Endodermal cell (in vitro differentiated cells): Measurements from ENCODE around the gene SPATA2. TPM values are rescaled to one million over a fixed set of nuclear protein-coding genes. Genes with fewer than 3 reads are reported as not detected.

Experiments used
- DNase-seq: peaks from one replicate; pipeline ENCODE4 v3.0.0-alpha.2; 2017
- H3K27ac ChIP-seq: 2 replicates; pipeline ENCODE4 v1.5.1; 2013; ENCODE audit warnings: mild to moderate bottlenecking, low read depth, low read length, moderate library complexity
- H3K27me3 ChIP-seq: 2 replicates; pipeline ENCODE4 v1.6.1; 2013; ENCODE audit warnings: mild to moderate bottlenecking, low read length, moderate library complexity; ENCODE audit not compliant: insufficient read depth, control insufficient read depth, poor library complexity, severe bottlenecking
- H3K36me3 ChIP-seq: 2 replicates; pipeline ENCODE4 v1.7.0; 2013; ENCODE audit warnings: mild to moderate bottlenecking, low read length, moderate library complexity; ENCODE audit not compliant: control insufficient read depth, insufficient read depth
- H3K4me1 ChIP-seq: one replicate; pipeline ENCODE4 v1.7.0; 2013; ENCODE audit warnings: low read length; ENCODE audit not compliant: control insufficient read depth, insufficient read depth
- H3K4me3 ChIP-seq: 2 replicates; pipeline ENCODE4 v1.5.1; 2013; ENCODE audit warnings: mild to moderate bottlenecking, low read length, moderate library complexity
- H3K9ac ChIP-seq: 2 replicates; pipeline ENCODE4 v1.6.1; 2013; ENCODE audit warnings: mild to moderate bottlenecking, low read length, moderate library complexity; ENCODE audit not compliant: poor library complexity, severe bottlenecking; ENCODE audit errors: extremely low read depth
- H3K9me3 ChIP-seq: 2 replicates; pipeline ENCODE4 v1.6.1; 2013; ENCODE audit warnings: mild to moderate bottlenecking, low read length, moderate library complexity; ENCODE audit not compliant: control insufficient read depth
- H3K27ac Mint-ChIP-seq: 2 replicates; pipeline ENCODE4 v1.8.0; 2020; ENCODE audit warnings: mixed read lengths
- H3K27me3 Mint-ChIP-seq: 2 replicates; pipeline ENCODE4 v1.8.0; 2021; ENCODE audit warnings: mild to moderate bottlenecking, mixed read lengths; ENCODE audit not compliant: insufficient read depth
- H3K36me3 Mint-ChIP-seq: 2 replicates; pipeline ENCODE4 v1.8.0; 2020; ENCODE audit warnings: low read depth, mixed read lengths
- H3K4me1 Mint-ChIP-seq: 2 replicates; pipeline ENCODE4 v1.8.0; 2020; ENCODE audit warnings: mixed read lengths
- H3K4me3 Mint-ChIP-seq: 2 replicates; pipeline ENCODE4 v1.8.0; 2020; ENCODE audit warnings: mild to moderate bottlenecking, moderate library complexity, mixed read lengths
- H3K9me3 Mint-ChIP-seq: 2 replicates; pipeline ENCODE4 v1.8.0; 2020; ENCODE audit warnings: mild to moderate bottlenecking, mixed read lengths
- CTCF ChIP-seq: fragments of 200-600 bp; sonication (generic); conservative IDR thresholded peaks from 2 replicates; pipeline ENCODE4 v1.5.0; 2021; ENCODE audit warnings: antibody characterized with exemption, mild to moderate bottlenecking
- WGBS, 2 experiments: methylation state at CpG; one replicate each; pipeline versions ENCODE4 v1.1.5 to v1.1.7; 2013; ENCODE audit warnings: missing lambda C conversion rate in 2 of 2, mixed read lengths in 1 of 2; ENCODE audit not compliant: insufficient coverage in 1 of 2, insufficient read length in 1 of 2; 5-methylcytosine and 5-hydroxymethylcytosine counted together
- total RNA-seq, 2 donors: library from RNA; stranded (reverse); fragmentation: NEBNext Ultra II Directional in 1 of 2; extraction: Animal tissue kit (Norgen Biotek cat#: 25700) in 1 of 2; gene quantifications; 2 replicates in 1 of 2; 3 replicates in 1 of 2; pipeline ENCODE4 v1.2.1, GENCODE V29; 2021

Gene SPATA2
- total RNA-seq, 2 donors from 2014 or later, result 8.6 to 10.4 TPM

- H3K27me3 ChIP-seq, result no peaks in the 10 kb centered on the region
- H3K27ac ChIP-seq, result no peak overlapping the region
- H3K36me3 Mint-ChIP-seq, result peaks cover under 1% of the 10 kb centered on the region
- 94% methylated on average over 10 to 16 of the region's 16 CpGs for WGBS, 2 experiments
- peaks cover 2% of the 10 kb centered on the region for H3K9me3 Mint-ChIP-seq
- peak overlapping the region; percentile 97 for H3K9ac ChIP-seq
- H3K36me3 ChIP-seq, result peaks cover 16% of the 10 kb centered on the region
- peak overlapping the region; percentile 92 for H3K27ac Mint-ChIP-seq
- no peaks in the 10 kb centered on the region for H3K9me3 ChIP-seq
- peaks cover 6% of the 10 kb centered on the region for H3K4me1 ChIP-seq
- no peak for DNase-seq
- peaks cover 4% of the 10 kb centered on the region for H3K27me3 Mint-ChIP-seq
- H3K4me3 Mint-ChIP-seq, result peak overlapping the region; percentile 86
- H3K4me1 Mint-ChIP-seq, result peaks cover 21% of the 10 kb centered on the region
- peak overlapping the region; percentile 98 for H3K4me3 ChIP-seq
- TF ChIP-seq CTCF, result no peak
These were observed 1.8 kb downstream of the SPATA2 start for GRCh38 chr20:49913399-49914047.

GRCh38 chr20:49910340-49910706 lies 5.0 kb downstream of the SPATA2 start:
- WGBS, 2 experiments, result 81 to 88% methylated on average over 3 to 4 of the region's 4 CpGs
- peaks cover 13% of the 10 kb centered on the region for H3K4me1 Mint-ChIP-seq
- DNase-seq, result no peak

GRCh38 chr20:49909499-49910339 lies 5.6 kb downstream of the SPATA2 start:
- Mint-ChIP-seq H3K4me3 (no peak overlapping the region), H3K27me3 (no peaks in the 10 kb centered on the region), H3K27ac (peak overlapping the region; percentile 80), H3K9me3 (no peaks in the 10 kb centered on the region), H3K36me3 (peaks cover 26% of the 10 kb centered on the region), H3K4me1 (peaks cover 13% of the 10 kb centered on the region)
- peaks cover 41% of the 10 kb centered on the region for H3K36me3 ChIP-seq
- no peak overlapping the region for H3K4me3 ChIP-seq
- H3K27me3 ChIP-seq, result no peaks in the 10 kb centered on the region
- peak; percentile 77 for TF ChIP-seq CTCF
- H3K9me3 ChIP-seq, result no peaks in the 10 kb centered on the region
- H3K9ac ChIP-seq, result no peak overlapping the region
- WGBS, 2 experiments, result 71 to 82% methylated on average over 19 to 28 of the region's 28 CpGs
- H3K27ac ChIP-seq, result peak overlapping the region; percentile 62
- DNase-seq, result peak; percentile 81
- H3K4me1 ChIP-seq, result peaks cover 6% of the 10 kb centered on the region

More at GRCh38 chr20:49910340-49910706, 5.0 kb downstream of the SPATA2 start:
- Mint-ChIP-seq H3K27ac (peak overlapping the region; percentile 80), H3K27me3 (no peaks in the 10 kb centered on the region), H3K4me3 (no peak overlapping the region), H3K36me3 (peaks cover 21% of the 10 kb centered on the region), H3K9me3 (no peaks in the 10 kb centered on the region)
- Histone ChIP-seq H3K9me3 (no peaks in the 10 kb centered on the region), H3K27ac (peak overlapping the region; percentile 62), H3K4me1 (peaks cover 6% of the 10 kb centered on the region), H3K36me3 (peaks cover 35% of the 10 kb centered on the region), H3K27me3 (no peaks in the 10 kb centered on the region), H3K9ac (no peak overlapping the region), H3K4me3 (no peak overlapping the region)
- no peak for TF ChIP-seq CTCF
